GM11168 (cell line): ENCODE data around the gene B4GALNT1.
"Not testable (repeated sequence)": the region's sequence is repeated elsewhere in the genome, so short reads cannot be mapped to it uniquely, and the experiment has no call there.

Source experiments
- in situ Hi-C: fragments of 300-500 bp; cut with MboI; formaldehyde crosslinking; loops from one replicate; pipeline ENCODE4 v1.12.0; 2022; ENCODE audit warnings: low sequenced_read_pairs; ENCODE audit not compliant: unreplicated experiment

B4GALNT1 gene

DNA sequence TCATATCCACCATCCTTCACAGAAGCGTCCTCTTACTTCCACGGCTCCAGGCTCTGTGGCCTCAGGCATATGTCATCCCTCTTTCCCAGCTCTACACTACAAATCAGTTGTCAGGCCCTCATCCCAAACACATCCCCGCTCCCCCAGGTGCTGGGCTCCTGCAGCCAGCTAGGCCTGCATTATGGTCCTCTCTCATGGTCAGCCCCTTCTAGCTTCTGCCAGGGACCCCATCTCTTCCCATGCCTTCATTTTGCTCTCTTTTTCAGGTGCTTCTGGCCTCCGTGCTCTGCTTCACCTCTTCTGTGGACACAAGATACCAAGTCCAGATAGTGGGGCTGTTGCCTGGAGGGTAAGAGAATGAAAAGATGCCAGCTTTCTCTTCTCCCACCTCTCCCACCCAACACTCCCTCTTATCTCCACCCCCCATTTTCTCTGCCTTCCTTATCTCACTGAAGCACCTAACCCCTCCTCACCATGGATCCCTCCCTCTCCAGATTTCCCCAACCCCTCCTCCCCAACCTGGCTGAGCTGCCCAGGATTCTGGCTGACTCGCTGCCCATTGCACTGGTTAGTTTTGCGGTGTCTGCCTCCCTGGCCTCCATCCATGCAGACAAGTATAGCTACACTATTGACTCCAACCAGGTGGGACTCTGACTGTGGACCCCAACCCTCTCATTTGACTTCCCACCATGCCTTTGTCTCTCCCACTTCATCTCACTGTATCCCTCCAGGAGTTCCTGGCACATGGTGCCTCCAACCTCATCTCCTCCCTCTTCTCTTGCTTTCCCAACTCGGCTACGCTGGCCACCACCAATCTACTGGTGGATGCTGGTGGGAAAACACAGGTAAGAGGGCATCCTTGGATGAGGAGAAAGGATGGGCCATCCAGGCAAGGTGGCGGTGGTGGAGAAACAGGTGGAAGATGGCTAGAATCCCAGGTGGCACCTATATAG is 10.4 kb downstream of the B4GALNT1 start:
- in situ Hi-C loops = loop anchor here (5.0 kb wide), 1 partner anchor 35 kb away; no protein-coding TSS in a partner anchor

DNA sequence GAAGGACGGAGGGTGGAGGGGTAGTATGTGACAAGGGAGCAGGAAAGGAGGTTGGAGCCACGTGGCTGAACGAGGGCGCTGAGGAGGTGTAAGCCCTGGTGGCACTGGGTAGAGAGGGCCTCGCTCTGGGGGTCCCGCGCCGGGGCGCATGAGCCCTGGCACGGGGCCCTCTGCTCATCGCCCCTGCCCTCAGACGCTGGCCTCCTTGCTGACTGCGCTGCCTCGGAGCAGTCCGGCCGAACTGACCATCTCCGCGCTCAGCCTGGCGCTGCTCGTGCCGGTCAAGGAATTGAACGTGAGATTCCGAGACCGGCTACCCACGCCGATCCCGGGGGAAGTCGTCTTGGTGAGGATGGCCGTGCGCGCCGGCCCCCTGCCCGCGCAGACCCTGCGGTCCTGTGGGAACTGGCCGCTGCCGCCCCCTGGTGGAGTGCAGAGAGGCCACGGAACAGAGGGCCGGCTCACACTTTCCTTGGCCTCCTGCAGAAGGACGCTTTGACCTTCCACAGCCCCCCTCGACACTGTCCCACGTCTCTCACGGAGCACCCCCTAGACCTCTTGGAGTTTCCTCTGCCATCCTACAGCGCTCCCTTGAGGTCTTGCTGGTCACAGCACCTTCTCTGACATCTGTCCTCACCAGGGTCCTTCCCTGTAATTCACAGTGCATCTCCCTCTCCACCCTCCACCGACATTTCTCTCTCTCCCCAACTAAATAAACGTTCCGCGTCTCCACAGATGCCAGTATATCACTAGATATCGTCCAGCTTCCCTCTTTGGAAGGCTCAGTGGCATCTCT is 11.3 kb downstream of the B4GALNT1 start:
- in situ Hi-C loops = loop anchor here (5.0 kb wide), 1 partner anchor 34 kb away; no protein-coding TSS in a partner anchor

DNA sequence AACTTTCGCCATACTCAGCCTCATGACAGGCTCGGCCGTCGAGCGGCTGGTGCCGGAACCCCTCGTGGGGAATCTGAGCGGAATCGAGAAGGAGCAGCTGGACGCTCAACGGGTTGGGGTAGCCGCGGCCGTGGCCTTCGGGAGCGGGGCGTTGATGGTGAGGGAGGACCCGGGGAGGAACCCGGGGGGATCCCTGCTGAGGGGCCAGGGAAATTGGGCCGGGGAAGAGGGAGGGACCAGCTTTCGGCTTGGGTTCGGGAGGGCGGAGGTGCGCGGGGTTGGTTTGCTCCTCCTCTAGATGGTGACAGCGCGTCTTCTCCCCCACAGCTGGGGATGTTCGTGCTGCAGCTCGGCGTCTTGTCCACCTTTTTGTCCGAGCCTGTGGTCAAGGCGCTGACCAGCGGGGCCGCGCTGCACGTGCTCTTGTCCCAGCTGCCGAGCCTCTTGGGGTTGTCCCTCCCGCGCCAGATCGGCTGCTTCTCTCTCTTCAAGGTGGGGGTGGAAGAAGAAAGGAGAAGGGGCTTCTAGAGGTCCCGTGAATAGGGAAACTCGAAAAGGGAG is 12.0 kb downstream of the B4GALNT1 start:
- in situ Hi-C loops = loop anchor here (5.0 kb wide), 1 partner anchor 34 kb away; no protein-coding TSS in a partner anchor

DNA sequence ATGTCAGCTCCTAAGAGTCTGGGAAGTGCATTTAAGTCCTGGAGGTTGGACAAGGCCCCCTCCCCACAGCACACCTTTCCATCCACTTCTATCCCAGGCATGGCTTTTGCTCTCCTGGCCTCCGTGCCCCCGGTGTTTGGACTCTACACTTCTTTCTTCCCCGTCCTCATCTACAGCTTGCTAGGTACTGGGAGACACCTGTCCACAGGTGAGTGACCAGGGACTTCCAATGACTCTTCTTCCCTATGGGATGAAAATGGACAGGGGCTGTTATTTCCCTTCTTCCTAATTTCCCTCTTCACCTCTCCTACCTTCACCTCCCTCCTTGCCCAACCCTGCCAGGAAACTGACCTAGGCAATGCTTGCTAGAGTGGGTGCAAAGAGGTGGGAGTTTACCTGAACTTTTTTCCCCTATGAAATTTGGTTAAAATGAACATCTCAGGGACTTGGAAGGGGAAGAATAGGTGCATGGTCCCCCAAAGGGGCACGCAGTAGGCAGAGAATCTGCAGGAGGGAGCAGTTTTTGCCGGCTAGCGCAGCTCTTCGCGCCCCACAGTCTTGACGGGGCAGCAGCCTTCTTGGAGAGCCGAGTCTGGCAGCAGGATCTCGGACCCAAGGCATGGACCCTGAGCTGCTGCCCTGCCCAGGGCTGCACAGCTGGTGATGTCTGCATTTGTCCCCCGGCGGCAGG is 12.6 kb downstream of the B4GALNT1 start:
- in situ Hi-C loops = loop anchor here (5.0 kb wide), 1 partner anchor 33 kb away; no protein-coding TSS in a partner anchor

DNA sequence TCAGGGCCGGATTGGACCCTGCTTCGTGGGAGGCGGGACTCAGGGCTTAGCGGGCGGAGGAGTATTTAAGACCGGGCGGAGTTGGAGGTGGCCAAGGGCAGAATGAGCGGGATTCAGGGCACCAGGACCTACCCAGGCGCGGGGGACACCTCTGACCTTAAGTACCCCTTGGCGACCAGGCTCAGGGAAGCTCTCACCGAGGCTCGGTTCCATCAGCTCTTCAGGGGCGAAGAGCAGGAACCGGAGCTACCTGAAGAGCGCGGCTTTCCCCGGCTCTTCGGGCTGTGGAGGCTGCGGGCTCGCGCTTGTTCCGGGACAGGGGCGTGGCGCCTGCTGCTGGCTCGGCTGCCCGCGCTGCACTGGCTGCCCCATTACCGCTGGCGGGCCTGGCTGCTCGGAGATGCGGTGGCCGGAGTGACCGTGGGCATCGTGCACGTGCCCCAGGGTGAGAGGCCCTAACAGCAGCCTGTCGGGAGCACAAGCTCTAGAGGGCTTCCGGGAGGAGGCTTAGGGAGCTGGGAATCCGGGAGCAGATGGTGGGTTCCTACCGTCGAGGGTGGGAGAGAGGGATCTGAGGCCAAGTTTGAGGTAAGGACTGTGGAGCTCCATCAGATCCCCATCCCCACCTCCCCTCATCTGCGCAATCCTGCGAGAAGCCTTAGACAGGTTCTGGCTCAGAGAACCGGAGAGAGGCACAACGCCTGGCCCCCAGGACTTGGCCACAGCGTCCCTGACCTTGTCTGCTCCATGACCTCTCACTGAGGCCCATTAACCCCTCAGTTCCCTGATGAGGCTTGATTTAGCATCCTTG is 13.4 kb downstream of the B4GALNT1 start:
- in situ Hi-C loops = loop anchor here (5.0 kb wide), 1 partner anchor 32 kb away; no protein-coding TSS in a partner anchor

DNA sequence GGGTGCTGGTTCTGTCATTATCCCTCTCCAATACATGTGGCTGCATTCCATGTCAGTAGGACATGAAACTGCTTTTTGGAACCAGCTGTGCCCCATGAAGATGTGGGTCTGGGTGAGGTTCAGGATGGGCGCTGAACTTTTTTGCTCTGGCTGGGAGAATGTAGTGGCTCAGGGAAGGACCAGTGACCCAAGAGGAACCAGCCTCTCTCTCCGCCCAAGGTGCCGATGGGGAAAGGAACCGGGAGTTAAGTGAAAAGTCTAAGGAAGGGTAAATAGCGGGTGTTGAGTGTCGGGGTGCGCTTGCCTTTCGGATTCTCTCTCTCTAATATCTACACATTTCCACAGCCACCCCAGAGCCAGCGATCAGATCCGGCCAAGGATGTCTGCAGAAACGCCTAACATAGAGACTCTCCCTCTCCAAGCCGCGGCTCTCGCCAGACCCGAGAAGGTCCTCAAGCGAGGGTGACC is 14.0 kb downstream of the B4GALNT1 start:
- in situ Hi-C loops = no loop called here

DNA sequence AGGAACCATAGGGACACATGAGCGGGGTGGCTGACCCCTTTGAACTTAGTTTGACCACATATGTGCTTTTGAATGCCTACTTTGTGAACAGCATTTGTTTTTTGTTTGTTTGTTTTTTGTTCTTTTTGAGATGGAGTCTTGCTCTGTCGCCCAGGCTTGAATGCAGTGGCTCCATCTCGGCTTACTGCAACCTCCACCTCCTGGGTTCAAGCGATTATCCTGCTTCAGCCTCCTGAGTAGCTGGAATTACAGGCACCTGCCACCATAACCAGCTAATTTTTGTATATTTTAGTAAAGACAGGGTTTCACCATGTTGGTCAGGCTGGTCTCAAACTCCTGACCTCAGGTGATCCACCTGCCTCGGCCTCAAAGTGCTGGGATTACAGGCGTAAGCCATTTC is 14.6 kb downstream of the B4GALNT1 start:
- in situ Hi-C loops = not testable (repeated sequence)

DNA sequence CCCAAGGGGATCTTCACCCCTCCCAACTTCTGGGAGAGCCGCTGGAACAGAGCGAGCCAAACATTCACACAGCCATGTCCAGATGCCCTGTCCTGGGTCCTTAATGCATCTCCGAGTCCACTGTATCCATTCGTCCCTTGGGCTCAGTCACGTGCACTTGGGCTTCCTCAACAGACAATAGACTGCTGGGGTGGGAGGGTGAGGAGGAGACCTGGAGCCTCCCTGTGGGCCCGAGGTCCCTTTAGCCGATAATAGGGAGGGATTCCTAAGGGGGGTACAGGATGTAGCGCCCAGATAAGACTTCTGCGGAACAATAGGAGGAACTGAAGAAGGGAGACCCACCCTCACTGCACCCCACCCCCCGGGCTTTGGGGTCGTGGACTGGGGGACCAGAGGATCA is 15.1 kb downstream of the B4GALNT1 start:
- in situ Hi-C loops = no loop called here

DNA sequence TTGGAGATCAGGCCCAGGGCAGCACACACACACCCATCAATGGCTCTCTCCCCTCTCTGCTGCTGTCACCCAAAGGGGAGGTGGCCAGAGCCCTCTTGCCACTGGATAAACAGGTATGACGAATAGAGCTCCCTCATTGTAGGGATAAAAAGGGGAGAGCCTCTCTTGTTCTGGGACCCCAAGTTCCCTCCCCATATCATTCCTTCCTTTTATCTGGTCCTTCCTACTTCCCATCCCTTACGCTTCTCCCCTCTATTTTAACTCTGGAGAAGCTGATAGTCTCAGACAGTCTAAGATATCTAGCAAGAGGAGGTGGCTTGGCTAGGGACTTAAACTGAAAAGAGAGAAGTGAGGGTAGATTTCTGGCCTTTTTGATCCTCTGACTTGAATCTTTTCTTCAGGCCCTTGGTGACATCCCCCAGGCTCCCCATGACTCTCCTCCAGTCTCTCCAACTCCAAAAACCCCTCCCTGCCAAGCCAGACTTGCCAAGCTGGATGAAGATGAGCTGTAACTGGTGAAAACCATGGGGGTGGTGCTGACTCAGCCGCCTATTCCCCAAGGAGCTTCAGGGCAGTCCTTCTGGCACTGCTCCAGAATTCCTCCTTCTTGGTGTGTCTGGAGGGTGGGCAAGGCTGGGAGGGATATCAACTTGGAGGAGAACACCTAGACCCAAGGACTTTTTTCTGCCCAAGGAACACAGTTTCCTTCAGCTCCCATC is 16.5 kb downstream of the B4GALNT1 start:
- in situ Hi-C loops = no loop called here

DNA sequence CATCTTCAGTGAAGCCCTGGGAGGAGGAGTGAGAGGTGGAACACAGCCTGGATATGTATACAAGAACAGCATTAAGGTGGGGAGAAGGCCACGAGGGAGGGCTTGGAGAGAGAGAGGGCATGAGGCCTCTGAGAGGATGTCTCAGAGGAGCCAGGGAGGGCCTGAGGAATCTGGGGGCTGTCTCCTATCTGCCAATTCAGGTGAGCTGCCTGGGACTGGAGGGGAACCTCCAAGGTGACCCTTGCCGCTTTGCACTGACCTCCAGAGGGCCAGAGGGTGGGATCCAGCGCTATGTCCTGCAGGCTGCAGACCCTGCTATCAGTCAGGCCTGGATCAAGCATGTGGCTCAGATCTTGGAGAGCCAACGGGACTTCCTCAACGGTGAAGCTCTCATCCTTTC is 17.4 kb downstream of the B4GALNT1 start:
- in situ Hi-C loops = no loop called here

DNA sequence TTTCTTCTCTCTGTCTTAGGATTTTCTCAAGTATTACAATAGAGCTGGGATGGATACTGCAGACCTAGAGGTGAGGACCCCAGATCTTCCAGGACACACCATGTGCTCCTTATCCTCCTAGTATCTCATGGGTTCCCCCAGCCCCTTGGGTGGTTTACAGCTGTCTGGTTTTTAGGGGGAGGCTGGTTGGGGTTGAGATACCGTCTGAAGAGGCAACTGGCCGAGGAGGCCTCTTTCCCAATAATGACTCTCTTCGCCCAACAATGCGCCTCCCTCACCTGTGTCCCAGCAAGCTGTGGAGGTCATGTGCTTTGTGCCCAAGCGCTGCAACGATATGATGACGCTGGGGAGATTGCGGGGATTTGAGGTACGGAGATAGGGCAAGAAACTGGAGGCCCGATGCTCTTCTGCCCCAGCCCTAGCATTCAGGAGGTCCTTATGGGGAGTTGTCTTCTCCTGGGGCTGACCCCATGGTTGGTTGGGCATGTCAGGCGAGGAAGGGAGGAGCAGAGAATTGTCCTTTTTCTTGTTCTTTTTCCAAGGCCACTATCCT is 18.0 kb downstream of the B4GALNT1 start:
- in situ Hi-C loops = no loop called here

DNA sequence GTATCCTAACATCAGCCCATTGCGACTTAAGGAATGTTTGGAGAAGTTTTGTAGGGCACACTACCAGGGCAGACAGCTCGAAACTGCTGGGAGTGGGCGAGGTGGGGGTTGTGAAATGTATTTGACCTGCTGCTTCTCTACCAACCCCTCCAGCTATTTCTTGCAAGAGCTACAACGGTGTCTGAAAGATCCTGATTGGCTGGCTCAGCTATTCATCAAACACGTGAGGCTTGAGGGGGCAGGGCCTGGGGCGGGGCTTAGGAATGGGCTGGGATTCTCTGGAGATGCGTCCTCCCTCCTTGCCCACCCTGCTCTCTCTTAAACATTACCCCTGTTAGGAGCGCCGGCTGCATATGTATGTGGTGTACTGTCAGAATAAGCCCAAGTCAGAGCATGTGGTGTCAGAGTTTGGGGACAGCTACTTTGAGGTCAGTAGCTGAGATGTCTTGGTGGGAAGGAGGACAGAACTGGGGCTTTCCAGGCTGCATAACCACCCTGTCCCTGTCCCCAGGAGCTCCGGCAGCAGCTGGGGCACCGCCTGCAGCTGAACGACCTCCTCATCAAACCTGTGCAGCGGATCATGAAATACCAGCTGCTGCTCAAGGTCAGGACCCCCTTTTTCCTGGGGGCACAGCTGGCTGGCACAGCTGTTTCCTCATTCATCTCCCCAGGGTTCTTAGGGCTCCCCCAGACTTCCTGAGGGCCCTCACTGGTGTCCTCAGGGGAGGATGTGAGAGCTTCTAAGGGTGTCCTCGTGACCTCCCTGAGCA is 18.6 kb downstream of the B4GALNT1 start:
- in situ Hi-C loops = no loop called here

DNA sequence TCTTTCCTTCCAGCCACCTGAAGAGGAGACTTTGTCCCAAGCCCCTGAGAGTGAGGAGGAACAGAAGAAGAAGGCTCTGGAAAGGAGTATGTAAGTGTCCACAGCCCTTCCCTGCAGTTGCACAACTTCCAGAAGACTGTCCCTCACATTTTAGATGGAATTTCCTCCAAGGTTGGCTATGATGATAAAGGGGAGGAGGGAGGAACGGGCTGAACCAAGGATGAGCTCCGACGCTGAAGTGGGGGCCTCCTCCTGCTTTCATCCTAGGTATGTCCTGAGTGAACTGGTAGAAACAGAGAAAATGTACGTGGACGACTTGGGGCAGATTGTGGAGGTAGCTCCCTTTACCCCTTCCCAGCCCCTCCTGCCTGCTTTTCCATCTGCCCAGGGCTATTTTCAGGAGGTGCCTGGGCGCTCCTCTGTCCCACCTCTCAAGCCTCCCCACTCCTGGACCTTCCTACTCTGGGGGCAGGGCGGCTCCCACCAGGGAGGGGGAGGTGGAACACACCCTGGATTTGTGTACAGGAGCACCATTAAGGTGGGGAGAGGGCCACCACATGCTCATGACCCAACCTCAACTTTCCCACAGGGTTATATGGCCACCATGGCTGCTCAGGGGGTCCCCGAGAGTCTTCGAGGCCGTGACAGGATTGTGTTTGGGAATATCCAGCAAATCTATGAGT is 19.4 kb downstream of the B4GALNT1 start:
- in situ Hi-C loops = no loop called here

DNA sequence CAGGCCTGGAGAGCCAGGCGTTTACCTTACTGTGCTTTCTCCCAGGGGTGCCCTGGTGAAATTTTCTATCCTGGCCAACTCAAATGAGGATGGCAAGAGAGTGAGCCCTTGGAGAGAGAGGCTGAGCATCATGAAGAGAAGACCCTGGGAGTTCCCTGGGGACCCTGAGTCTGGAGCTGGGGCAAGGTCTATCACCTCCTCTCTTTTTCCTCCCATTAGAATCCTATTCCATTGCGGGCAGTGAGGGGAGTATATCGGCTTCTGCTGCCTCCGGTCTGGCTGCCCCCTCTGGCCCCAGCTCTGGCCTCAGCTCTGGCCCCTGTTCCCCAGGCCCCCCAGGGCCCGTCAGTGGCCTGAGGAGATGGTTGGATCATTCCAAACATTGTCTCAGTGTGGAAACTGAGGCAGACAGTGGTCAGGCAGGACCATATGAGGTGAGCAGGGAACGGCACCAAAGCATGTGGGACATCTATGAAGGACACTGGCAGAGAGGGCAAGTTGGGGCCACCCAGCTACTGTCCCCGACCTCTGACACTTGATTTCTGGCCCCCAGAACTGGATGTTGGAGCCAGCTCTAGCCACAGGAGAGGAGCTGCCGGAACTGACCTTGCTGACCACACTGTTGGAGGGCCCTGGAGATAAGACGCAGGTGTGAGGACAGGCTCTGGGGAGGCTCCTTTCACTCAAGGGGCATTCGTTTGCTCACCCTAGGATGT is 20.1 kb downstream of the B4GALNT1 start:
- in situ Hi-C loops = no loop called here

DNA sequence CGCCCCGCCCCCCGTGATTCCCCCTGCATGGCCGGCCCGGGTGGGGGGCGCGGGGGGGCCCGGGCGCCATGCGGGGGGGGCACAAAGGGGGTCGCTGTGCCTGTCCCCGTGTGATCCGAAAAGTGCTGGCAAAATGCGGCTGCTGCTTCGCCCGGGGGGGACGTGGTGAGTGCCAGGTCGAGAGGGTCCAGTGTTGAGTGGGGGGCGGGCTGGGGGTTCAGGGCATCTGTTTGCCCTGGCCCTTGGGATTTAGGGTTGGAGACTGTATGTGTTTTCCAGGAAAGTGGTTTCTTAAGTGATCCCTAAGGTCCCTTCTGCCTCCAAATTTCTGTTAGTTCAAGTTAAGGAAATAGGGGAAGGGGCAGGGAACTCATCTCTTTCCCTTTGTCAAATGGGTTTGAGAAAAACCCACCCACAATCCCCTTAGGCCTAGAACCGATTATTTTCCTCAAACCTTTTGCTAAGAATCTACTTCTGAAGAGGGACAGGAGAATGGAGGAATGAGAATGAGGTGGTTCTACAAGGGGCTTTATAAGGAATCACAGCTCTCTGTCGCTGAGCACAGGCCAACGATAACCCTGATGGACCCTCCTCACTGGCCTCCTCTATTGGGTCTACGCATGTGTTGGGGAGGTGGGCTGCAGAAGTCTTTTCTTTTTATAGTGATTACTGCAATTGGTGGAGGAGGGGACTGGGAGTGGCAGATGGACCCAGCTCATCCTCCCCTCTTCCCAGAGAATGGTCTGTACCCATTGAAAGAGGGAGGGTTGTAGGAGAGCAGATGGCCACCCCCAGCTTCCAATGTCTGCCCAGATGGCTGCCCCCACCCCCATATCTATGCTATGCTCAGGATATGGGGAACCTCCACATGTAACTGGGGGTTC is 20.9 kb downstream of the B4GALNT1 start:
- in situ Hi-C loops = no loop called here
